Loucy (cell line): ENCODE data around the gene CSNK1G1.
A peak's percentile ranks its signal among the peaks of the same experiment; 100 is the strongest.

ENCODE experiments used
- H2AFZ ChIP-seq: fragments of 200-600 bp; sonication (generic); 2 replicates; pipeline ENCODE4 v1.6.0; 2016; ENCODE audit warnings: antibody characterized with exemption, mild to moderate bottlenecking, low read length, moderate library complexity
- H3F3A ChIP-seq: fragments of 200-600 bp; 2 replicates; pipeline ENCODE4 v1.6.0; 2016; ENCODE audit warnings: antibody characterized with exemption, low read depth, mild to moderate bottlenecking
- H3K27me3 ChIP-seq: fragments of 200-600 bp; sonication (generic); 2 replicates; pipeline ENCODE4 v1.6.1; 2014; ENCODE audit warnings: low read length, mild to moderate bottlenecking; ENCODE audit not compliant: insufficient read depth, poor library complexity, severe bottlenecking
- H3K36me3 ChIP-seq: fragments of 200-600 bp; sonication (generic); 2 replicates; pipeline ENCODE4 v1.6.1; 2016; ENCODE audit warnings: low read length; ENCODE audit not compliant: insufficient read depth
- H3K4me1 ChIP-seq: fragments of 200-600 bp; sonication (generic); 2 replicates; pipeline ENCODE4 v1.5.1; 2014; ENCODE audit warnings: low read length, mild to moderate bottlenecking; ENCODE audit not compliant: insufficient read depth, poor library complexity, severe bottlenecking
- H3K4me2 ChIP-seq: fragments of 200-600 bp; sonication (generic); 2 replicates; pipeline ENCODE4 v1.6.0; 2014; ENCODE audit warnings: antibody characterized with exemption, low read length, low read depth, mild to moderate bottlenecking; ENCODE audit not compliant: poor library complexity, severe bottlenecking
- H3K4me3 ChIP-seq: fragments of 200-600 bp; sonication (generic); 2 replicates; pipeline ENCODE4 v1.5.1; 2014; ENCODE audit warnings: low read length, mild to moderate bottlenecking, mixed read lengths; ENCODE audit not compliant: poor library complexity, severe bottlenecking
- H3K79me2 ChIP-seq: fragments of 200-600 bp; sonication (generic); 2 replicates; pipeline ENCODE4 v1.6.1; 2014; ENCODE audit warnings: low read length; ENCODE audit not compliant: insufficient read depth
- H3K9ac ChIP-seq: fragments of 200-600 bp; sonication (generic); 2 replicates; pipeline ENCODE4 v1.6.0; 2014; ENCODE audit warnings: mild to moderate bottlenecking, low read depth, low read length, moderate library complexity; ENCODE audit not compliant: poor library complexity, severe bottlenecking
- H3K9me2 ChIP-seq: fragments of 200-600 bp; sonication (generic); replicated peaks from 2 replicates; pipeline ENCODE4 v1.6.1; 2016; ENCODE audit warnings: low read depth, low read length, mixed read lengths
- H3K9me3 ChIP-seq: fragments of 200-600 bp; sonication (generic); 2 replicates; pipeline ENCODE4 v1.6.1; 2014; ENCODE audit warnings: mild to moderate bottlenecking, antibody characterized with exemption, low read length, low read depth; ENCODE audit not compliant: insufficient read depth
- H4K20me1 ChIP-seq: fragments of 200-600 bp; sonication (generic); 2 replicates; pipeline ENCODE4 v1.6.0; 2014; ENCODE audit warnings: antibody characterized with exemption, low read length, mild to moderate bottlenecking; ENCODE audit not compliant: insufficient read depth, poor library complexity, severe bottlenecking
- CTCF ChIP-seq: fragments of 200-600 bp; sonication (generic); conservative IDR thresholded peaks from 2 replicates; pipeline ENCODE4 v1.5.1; 2014; ENCODE audit warnings: mild to moderate bottlenecking, antibody characterized with exemption, low read length
- EZH2phosphoT487 ChIP-seq: fragments of 200-600 bp; IDR thresholded peaks from 2 replicates; pipeline ENCODE4 v1.6.1; 2018; ENCODE audit warnings: antibody characterized with exemption, mild to moderate bottlenecking, moderate library complexity, borderline replicate concordance

CSNK1G1 gene

GRCh38 chr15:64210371-64210770 is 145.6 kb downstream of the CSNK1G1 start:
- Histone ChIP-seq H3K9ac (peak overlapping the region; percentile 54), H3K4me3 (no peak overlapping the region), H3K9me2 (no peaks in the 10 kb centered on the region), H3F3A (peaks cover 11% of the 10 kb centered on the region; the same call in 1 of the 2 replicates), H3K4me1 (peaks cover 51% of the 10 kb centered on the region), H3K79me2 (peaks cover 15% of the 10 kb centered on the region; the same call in 1 of the 2 replicates), H2AFZ (no peak overlapping the region), H3K4me2 (peak overlapping the region; percentile 56), H3K36me3 (peaks cover 35% of the 10 kb centered on the region), H3K9me3 (no peaks in the 10 kb centered on the region), H4K20me1 (no peaks in the 10 kb centered on the region), H3K27me3 (no peaks in the 10 kb centered on the region)
- no peak for TF ChIP-seq CTCF
- no peak for TF ChIP-seq EZH2phosphoT487

DNA sequence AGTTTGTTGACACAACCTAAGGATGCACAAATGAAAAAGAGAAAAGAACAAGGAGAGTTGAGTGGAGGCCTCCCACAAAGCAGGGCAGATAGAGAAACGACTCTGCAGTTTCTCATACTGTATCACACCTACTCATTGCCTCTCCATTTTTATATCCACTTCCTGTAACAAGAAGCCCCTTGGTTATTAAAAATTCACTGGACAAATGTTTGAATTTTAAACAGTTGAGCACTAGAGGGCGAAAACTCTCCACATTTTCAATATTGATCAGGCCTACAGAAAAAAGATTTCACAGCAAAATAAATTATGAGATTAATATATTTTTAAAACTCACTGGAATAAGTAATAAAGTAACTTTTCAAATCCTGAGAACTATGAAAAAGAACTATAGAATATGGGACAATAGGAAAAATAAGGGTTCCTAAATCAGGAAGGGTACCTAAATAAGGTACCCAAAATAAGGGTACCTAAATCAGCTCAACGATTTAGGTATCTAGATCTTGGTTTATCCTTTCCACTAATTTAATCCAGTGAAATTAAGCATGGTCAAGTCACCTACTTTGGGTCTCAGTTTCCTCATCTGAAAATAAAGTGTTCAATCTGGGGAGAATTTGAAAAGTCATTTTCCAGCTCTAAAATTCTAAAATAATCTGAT is 146.2 kb downstream of the CSNK1G1 start:
- Histone ChIP-seq H3K9me2 (no peaks in the 10 kb centered on the region), H3K79me2 (peaks cover 15% of the 10 kb centered on the region; the same call in 1 of the 2 replicates), H3K4me3 (peak overlapping the region; percentile 49), H3K4me2 (peak overlapping the region; percentile 63), H2AFZ (peak overlapping the region; percentile 49; the same call in 1 of the 2 replicates), H4K20me1 (no peaks in the 10 kb centered on the region), H3K27me3 (no peaks in the 10 kb centered on the region), H3K36me3 (peaks cover 39% of the 10 kb centered on the region), H3K4me1 (peaks cover 51% of the 10 kb centered on the region), H3K9me3 (no peaks in the 10 kb centered on the region), H3K9ac (peak overlapping the region; percentile 54), H3F3A (peaks cover 11% of the 10 kb centered on the region; the same call in 1 of the 2 replicates)
- TF ChIP-seq CTCF (peak; percentile 78), EZH2phosphoT487 (no peak)

DNA sequence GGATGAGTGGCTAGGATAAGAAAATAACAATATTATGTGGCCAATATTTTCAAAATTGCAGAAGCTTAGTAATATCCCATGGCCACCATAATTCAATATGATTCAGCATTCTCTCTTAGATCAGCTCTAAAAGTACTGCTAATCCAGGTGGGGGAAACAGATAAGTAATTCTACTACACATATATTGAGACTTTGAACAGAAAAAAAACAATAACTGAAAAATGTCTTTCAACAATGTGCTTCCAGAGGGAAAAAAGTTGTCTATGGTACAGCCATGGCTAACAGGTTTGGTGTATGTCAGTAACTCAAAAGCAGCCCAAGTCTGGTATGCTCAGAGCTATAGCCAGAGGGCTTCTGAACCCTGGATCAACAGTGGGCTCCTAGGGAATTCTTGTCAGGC is 150.8 kb downstream of the CSNK1G1 start:
- Histone ChIP-seq H3K9ac (no peak overlapping the region), H3K9me3 (no peaks in the 10 kb centered on the region), H3F3A (no peaks in the 10 kb centered on the region), H3K9me2 (no peaks in the 10 kb centered on the region), H3K4me3 (no peak overlapping the region), H2AFZ (no peak overlapping the region), H3K4me2 (no peak overlapping the region), H3K36me3 (peaks cover 55% of the 10 kb centered on the region; the same call in 1 of the 2 replicates), H3K27me3 (no peaks in the 10 kb centered on the region), H3K4me1 (peaks cover 13% of the 10 kb centered on the region), H4K20me1 (no peaks in the 10 kb centered on the region), H3K79me2 (peaks cover 8% of the 10 kb centered on the region; the same call in 1 of the 2 replicates)
- TF ChIP-seq CTCF, result no peak
- no peak for TF ChIP-seq EZH2phosphoT487
